Sigmoid colon (tissue), 4 donors: Measurements from ENCODE around the gene SSBP3.

Source experiments
- CTCF ChIP-seq, 4 experiments: fragments of 450-650 bp in 3 of 4; fragments of 200-600 bp in 1 of 4; IDR thresholded peaks; one replicate each; pipeline ENCODE4 v1.5.1; 2016 to 2019; ENCODE audit warnings: antibody characterized with exemption in 4 of 4, mild to moderate bottlenecking in 3 of 4, moderate library complexity in 2 of 4
- EP300 ChIP-seq, 4 donors: sonication (generic); formaldehyde crosslinking; IDR thresholded peaks; one replicate each; pipeline ENCODE4 v1.6.1; 2017; ENCODE audit warnings: antibody characterized with exemption in 4 of 4
- POLR2A ChIP-seq, 2 donors: fragments of 450-650 bp; IDR thresholded peaks; one replicate each; pipeline ENCODE4 v1.6.1; 2016; ENCODE audit warnings: antibody characterized with exemption in 2 of 2, mild to moderate bottlenecking in 2 of 2, moderate library complexity in 2 of 2
- POLR2AphosphoS5 ChIP-seq, 4 donors: sonication (generic); formaldehyde crosslinking; IDR thresholded peaks; one replicate each; pipeline ENCODE4 v1.6.1; 2017; ENCODE audit warnings: antibody characterized with exemption in 4 of 4

DNA sequence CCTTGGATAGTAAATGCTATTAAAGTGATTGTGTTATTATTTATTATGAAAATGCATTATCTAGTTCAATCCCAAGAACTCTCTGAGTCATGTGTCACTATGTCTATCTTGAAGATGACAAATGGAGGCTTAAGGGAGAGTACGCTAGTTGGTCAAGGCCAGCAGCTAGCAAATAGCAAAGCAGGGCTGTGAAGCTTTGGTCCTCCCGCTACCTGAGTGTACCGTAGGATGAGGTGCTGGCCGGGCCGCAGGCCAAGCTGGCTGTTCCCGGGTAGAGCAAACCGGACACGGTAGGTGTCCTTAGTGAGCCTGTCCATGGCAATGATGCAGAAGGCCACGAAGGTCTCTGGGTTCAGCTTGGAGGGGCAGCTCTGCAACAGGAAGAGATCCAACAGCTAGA is 215.7 kb downstream of the SSBP3 start:
- TF ChIP-seq CTCF (IDR thresholded peaks at IDR 0.05) (no peak), POLR2A (IDR thresholded peaks at IDR 0.05) (no peak), POLR2AphosphoS5 (IDR thresholded peaks at IDR 0.05) (no peak), EP300 (IDR thresholded peaks at IDR 0.05) (no peak)
